WTC11 (cell line): ENCODE measurements around the gene VEGFA. TPM values are rescaled to one million over a fixed set of nuclear protein-coding genes. Genes with fewer than 3 reads are reported as not detected.

ENCODE experiments used
- ATAC-seq: fragments of 200-7000 bp; cut with Tn5 transposase; 2 replicates; pipeline ENCODE4 v1.10.0; 2021; ENCODE audit warnings: mild to moderate bottlenecking, moderate library complexity
- CTCF ChIA-PET: fragments of 300-600 bp; sonication (Branson Sonifier 250); formaldehyde crosslinking; loops from one replicate; lab custom pipeline; 2021; ENCODE audit warnings: antibody characterized with exemption; lab: Charles Lee
- POLR2A ChIA-PET: fragments of 350-600 bp; sonication (Branson Sonifier 250); formaldehyde crosslinking; loops from one replicate; lab custom pipeline; 2021; ENCODE audit warnings: antibody characterized with exemption; lab: Charles Lee
- DNase-seq: peaks from one replicate; pipeline ENCODE4 v3.0.0; 2021; ENCODE audit warnings: low spot score
- H3K27ac Mint-ChIP-seq: 2 replicates; pipeline ENCODE4 v1.8.0; 2021; ENCODE audit warnings: mixed read lengths
- H3K27me3 Mint-ChIP-seq: 2 replicates; pipeline ENCODE4 v1.8.0; 2021; ENCODE audit warnings: low read depth, mild to moderate bottlenecking, moderate library complexity, mixed read lengths
- H3K36me3 Mint-ChIP-seq: 2 replicates; pipeline ENCODE4 v1.8.0; 2021; ENCODE audit warnings: mixed read lengths
- H3K4me1 Mint-ChIP-seq: 2 replicates; pipeline ENCODE4 v1.8.0; 2022; ENCODE audit warnings: mixed read lengths
- H3K4me3 Mint-ChIP-seq: 2 replicates; pipeline ENCODE4 v1.8.0; 2021; ENCODE audit warnings: mild to moderate bottlenecking, moderate library complexity, mixed read lengths
- H3K9me3 Mint-ChIP-seq: 2 replicates; pipeline ENCODE4 v1.8.0; 2021; ENCODE audit warnings: mixed read lengths
- AR ChIP-seq: fragments of 250-450 bp; sonication (Bioruptor Pico); IDR thresholded peaks from 2 replicates; pipeline ENCODE4 v1.9.0; 2021; ENCODE audit warnings: mild to moderate bottlenecking
- ATF1 ChIP-seq: sonication (generic); formaldehyde crosslinking; IDR thresholded peaks from 2 replicates; pipeline ENCODE4 v1.8.1; 2023; ENCODE audit warnings: mild to moderate bottlenecking, moderate library complexity, missing genetic modification reagents
- CDX4 ChIP-seq: fragments of 250-450 bp; sonication (Bioruptor Pico); IDR thresholded peaks from 2 replicates; pipeline ENCODE4 v1.9.0; 2021; ENCODE audit warnings: moderate library complexity, mild to moderate bottlenecking, inconsistent platforms, borderline replicate concordance
- CREB1 ChIP-seq: sonication (generic); formaldehyde crosslinking; IDR thresholded peaks from 2 replicates; pipeline ENCODE4 v1.8.0; 2023; ENCODE audit warnings: mild to moderate bottlenecking, missing genetic modification reagents
- E2F4 ChIP-seq: sonication (generic); formaldehyde crosslinking; IDR thresholded peaks from 2 replicates; pipeline ENCODE4 v1.8.1; 2022; ENCODE audit warnings: low read depth, mild to moderate bottlenecking, moderate library complexity, missing genetic modification reagents, borderline replicate concordance
- FOXJ3 ChIP-seq: sonication (generic); formaldehyde crosslinking; IDR thresholded peaks from 2 replicates; pipeline ENCODE4 v1.9.0; 2021; ENCODE audit warnings: missing genetic modification reagents, mild to moderate bottlenecking, borderline replicate concordance
- FOXP1 ChIP-seq: sonication (generic); formaldehyde crosslinking; IDR thresholded peaks from 2 replicates; pipeline ENCODE4 v1.8.0; 2022; ENCODE audit warnings: missing genetic modification reagents, mild to moderate bottlenecking, moderate library complexity, borderline replicate concordance
- GTF2I ChIP-seq: fragments of 250-450 bp; sonication (Bioruptor Pico); conservative IDR thresholded peaks from 2 replicates; pipeline ENCODE4 v1.4.0; 2021; ENCODE audit warnings: mild to moderate bottlenecking
- HMGXB4 ChIP-seq: sonication (generic); formaldehyde crosslinking; IDR thresholded peaks from 2 replicates; pipeline ENCODE4 v1.8.1; 2023; ENCODE audit warnings: mild to moderate bottlenecking, moderate library complexity, missing genetic modification reagents
- JAZF1 ChIP-seq: fragments of 250-450 bp; sonication (Bioruptor Pico); IDR thresholded peaks from 2 replicates; pipeline ENCODE4 v1.9.0; 2021; ENCODE audit warnings: moderate library complexity, mild to moderate bottlenecking, inconsistent platforms
- MAX ChIP-seq: sonication (generic); formaldehyde crosslinking; IDR thresholded peaks from 2 replicates; pipeline ENCODE4 v1.8.0; 2022; ENCODE audit warnings: mild to moderate bottlenecking, missing genetic modification reagents
- NR1H2 ChIP-seq: sonication (generic); formaldehyde crosslinking; IDR thresholded peaks from 2 replicates; pipeline ENCODE4 v1.9.0; 2021; ENCODE audit warnings: mild to moderate bottlenecking, moderate library complexity, missing genetic modification reagents
- SMAD3 ChIP-seq: sonication (generic); formaldehyde crosslinking; IDR thresholded peaks from 2 replicates; pipeline ENCODE4 v1.8.0; 2022; ENCODE audit warnings: missing genetic modification reagents, mild to moderate bottlenecking, borderline replicate concordance
- TCF7 ChIP-seq: sonication (generic); formaldehyde crosslinking; IDR thresholded peaks from 2 replicates; pipeline ENCODE4 v1.8.0; 2022; ENCODE audit warnings: mild to moderate bottlenecking, low read depth, missing genetic modification reagents, moderate library complexity
- USF2 ChIP-seq: sonication (generic); formaldehyde crosslinking; IDR thresholded peaks from 2 replicates; pipeline ENCODE4 v1.8.1; 2023; ENCODE audit warnings: mild to moderate bottlenecking, missing genetic modification reagents, moderate library complexity
- total RNA-seq: library from RNA; stranded (reverse); gene quantifications from 3 replicates; pipeline ENCODE4 v1.2.3, GENCODE V29; 2021
- TF ChIP-seq, protein P1 (sequence below): sonication (generic); formaldehyde crosslinking; IDR thresholded peaks from 2 replicates; pipeline ENCODE4 v1.8.0; 2022; ENCODE audit warnings: mild to moderate bottlenecking, missing genetic modification reagents
- TF ChIP-seq, protein P2 (sequence below): sonication (generic); formaldehyde crosslinking; conservative IDR thresholded peaks from 2 replicates; pipeline ENCODE4 v1.8.1; 2022; ENCODE audit warnings: mild to moderate bottlenecking, missing genetic modification reagents

Gene VEGFA
- total RNA-seq, 1 experiment from 2014 or later, result 43.8 TPM

GRCh38 chr6:43796903-43797890 is 27.2 kb downstream of the VEGFA start (continued):
- TF ChIP-seq AR (no peak), ATF1 (CRISPR knock-in tag) (no peak), NR1H2 (CRISPR knock-in tag) (no peak), CDX4 (CRISPR knock-in tag) (no peak), GTF2I (CRISPR knock-in tag) (no peak), E2F4 (CRISPR knock-in tag) (no peak), CREB1 (CRISPR knock-in tag) (no peak), FOXJ3 (no peak), JAZF1 (CRISPR knock-in tag) (no peak)
- TF ChIP-seq, protein P1, sequence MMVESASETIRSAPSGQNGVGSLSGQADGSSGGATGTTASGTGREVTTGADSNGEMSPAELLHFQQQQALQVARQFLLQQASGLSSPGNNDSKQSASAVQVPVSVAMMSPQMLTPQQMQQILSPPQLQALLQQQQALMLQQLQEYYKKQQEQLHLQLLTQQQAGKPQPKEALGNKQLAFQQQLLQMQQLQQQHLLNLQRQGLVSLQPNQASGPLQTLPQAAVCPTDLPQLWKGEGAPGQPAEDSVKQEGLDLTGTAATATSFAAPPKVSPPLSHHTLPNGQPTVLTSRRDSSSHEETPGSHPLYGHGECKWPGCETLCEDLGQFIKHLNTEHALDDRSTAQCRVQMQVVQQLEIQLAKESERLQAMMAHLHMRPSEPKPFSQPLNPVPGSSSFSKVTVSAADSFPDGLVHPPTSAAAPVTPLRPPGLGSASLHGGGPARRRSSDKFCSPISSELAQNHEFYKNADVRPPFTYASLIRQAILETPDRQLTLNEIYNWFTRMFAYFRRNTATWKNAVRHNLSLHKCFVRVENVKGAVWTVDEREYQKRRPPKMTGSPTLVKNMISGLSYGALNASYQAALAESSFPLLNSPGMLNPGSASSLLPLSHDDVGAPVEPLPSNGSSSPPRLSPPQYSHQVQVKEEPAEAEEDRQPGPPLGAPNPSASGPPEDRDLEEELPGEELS (CRISPR knock-in tag), result no peak
- TF ChIP-seq, protein P2, sequence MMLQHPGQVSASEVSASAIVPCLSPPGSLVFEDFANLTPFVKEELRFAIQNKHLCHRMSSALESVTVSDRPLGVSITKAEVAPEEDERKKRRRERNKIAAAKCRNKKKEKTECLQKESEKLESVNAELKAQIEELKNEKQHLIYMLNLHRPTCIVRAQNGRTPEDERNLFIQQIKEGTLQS, result no peak

- CTCF ChIA-PET, result interaction anchor here (1.4 to 2.2 kb wide), 2 partner anchors 74 to 130 kb away, joined by 3 to 24 read pairs; no protein-coding TSS in a partner anchor
- ATAC-seq (no peak), DNase-seq (no peak)
- POLR2A ChIA-PET, result no interaction called here
- Mint-ChIP-seq H3K4me1 (no peaks in the 10 kb centered on the region), H3K27me3 (no peaks in the 10 kb centered on the region), H3K27ac (no peak overlapping the region), H3K9me3 (no peaks in the 10 kb centered on the region), H3K4me3 (no peak overlapping the region), H3K36me3 (no peaks in the 10 kb centered on the region)
- no peak for TF ChIP-seq MAX
- TF ChIP-seq SMAD3 (CRISPR knock-in tag), result no peak
- no peak for TF ChIP-seq TCF7 (CRISPR knock-in tag)
- TF ChIP-seq USF2 (CRISPR knock-in tag), result no peak
- TF ChIP-seq FOXP1, result no peak
- TF ChIP-seq HMGXB4 (CRISPR knock-in tag), result no peak
- TF ChIP-seq, all 79 proteins: peak for 0
Measured at GRCh38 chr6:43797919-43798318, 27.9 kb downstream of the VEGFA start.
